Stimulated activated CD4-positive, alpha-beta T cell treated with anti-CD3 and anti-CD28 coated beads, TNF-alpha, amount 100 ng/mL, for 48 hours (primary cell): ENCODE data around the gene CORIN.
"Not testable (repeated sequence)": the region's sequence is repeated elsewhere in the genome, so short reads cannot be mapped to it uniquely, and the experiment has no call there.

ENCODE experiments used
- DNase-seq, 3 donors: peaks; one replicate each; pipeline ENCODE4 v3.0.0-alpha.2; 2020; ENCODE audit warnings: low read depth in 3 of 3

The CORIN gene

DNA sequence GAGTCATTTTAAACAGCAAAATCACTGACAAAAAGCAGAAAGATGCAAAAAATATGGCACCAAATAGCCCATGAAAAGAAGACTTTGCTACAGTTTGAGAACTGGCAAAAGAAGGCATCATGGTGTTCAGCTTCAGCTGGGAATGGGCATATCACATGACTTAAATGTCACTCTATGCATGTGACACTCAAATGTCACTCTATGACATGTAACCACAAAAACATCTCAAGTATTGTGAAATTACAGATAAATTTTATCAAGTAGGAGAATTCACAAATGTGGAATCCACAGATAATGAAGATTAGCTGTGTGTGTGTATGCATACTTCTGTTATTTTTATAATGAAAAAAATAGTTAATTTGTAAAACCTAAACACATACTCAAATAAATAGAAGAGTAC, 270.9 kb downstream of the CORIN start:
- no peak for DNase-seq

DNA sequence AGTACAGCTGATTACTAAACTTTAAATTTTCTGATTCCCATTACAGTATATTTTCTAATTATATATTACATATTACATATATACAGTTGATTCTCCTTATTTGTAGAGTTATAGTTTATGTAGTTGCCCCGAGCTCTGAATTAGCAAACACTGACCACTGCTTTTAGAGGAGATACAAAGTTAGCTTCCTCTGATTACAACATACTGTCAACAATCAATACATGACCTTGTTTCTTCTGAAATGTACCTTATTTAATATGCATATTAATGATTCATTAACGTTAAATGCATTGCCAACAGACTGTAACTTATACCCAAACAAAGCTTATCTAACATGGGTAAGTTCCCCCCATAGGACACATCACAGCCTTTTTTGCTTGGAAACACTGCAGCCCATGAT, 271.3 kb downstream of the CORIN start:
- no peak for DNase-seq

GRCh38 chr4:47562297-47562696, 275.6 kb downstream of the CORIN start:
- DNase-seq: no peak

GRCh38 chr4:47561331-47561730, 276.5 kb downstream of the CORIN start:
- DNase-seq: no peak

DNA sequence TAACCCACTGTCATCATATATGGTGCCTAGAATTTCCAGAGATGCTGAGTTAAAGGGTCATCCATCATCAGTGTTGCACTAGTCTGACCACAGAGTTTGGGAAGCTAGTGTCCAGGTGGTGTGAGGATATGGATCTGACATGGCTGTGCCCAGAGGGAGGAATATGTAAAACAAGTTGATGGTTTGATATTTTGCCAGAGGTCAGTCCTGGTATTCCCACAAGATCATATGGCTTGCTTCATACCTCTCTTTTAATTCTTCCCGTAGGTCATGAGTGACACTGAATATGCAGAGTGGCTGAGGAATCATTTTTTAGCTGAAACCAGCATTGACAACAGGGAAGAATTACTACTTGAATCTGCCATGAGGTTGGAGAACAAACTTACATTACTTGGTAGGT, 277.2 kb downstream of the CORIN start:
- DNase-seq: no peak

DNA sequence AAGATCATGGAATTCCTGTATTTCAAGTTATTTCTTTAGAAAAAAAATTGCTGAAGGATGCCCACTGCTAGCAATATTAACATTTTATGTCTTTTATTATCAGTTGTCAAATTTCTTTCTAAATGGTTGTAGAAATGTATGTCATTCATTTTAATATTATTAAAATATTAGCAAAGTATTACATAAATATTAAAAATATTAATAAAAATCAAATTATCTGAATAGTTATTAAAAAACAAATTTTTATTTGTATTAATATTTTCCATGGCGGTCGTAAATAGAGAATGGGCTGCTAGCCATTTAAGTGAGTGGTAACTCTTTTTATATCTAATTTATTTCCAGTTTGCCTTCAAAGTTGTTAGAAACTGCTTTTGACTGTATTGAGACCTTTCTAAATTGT, 280.6 kb downstream of the CORIN start:
- DNase-seq: no peak

DNA sequence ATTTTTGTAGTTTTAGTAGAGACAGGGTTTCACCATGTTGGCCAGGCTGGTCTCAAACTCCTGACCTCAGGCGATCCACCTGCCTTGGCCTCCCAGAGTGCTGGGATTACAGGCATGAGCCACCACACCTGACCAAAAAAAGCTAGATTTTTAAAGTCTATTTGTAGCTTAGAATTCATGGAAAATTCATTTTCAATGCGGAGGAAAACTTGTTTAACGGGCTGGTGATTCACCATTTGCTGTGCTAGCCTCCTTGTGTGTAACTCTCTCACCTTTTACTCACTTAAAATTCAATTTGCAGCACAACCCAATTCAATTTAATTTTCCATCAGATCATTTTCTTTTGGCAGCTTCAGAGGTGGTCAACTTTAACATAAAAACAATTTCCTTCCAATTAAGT, 281.9 kb downstream of the CORIN start:
- not testable (repeated sequence) for DNase-seq

DNA sequence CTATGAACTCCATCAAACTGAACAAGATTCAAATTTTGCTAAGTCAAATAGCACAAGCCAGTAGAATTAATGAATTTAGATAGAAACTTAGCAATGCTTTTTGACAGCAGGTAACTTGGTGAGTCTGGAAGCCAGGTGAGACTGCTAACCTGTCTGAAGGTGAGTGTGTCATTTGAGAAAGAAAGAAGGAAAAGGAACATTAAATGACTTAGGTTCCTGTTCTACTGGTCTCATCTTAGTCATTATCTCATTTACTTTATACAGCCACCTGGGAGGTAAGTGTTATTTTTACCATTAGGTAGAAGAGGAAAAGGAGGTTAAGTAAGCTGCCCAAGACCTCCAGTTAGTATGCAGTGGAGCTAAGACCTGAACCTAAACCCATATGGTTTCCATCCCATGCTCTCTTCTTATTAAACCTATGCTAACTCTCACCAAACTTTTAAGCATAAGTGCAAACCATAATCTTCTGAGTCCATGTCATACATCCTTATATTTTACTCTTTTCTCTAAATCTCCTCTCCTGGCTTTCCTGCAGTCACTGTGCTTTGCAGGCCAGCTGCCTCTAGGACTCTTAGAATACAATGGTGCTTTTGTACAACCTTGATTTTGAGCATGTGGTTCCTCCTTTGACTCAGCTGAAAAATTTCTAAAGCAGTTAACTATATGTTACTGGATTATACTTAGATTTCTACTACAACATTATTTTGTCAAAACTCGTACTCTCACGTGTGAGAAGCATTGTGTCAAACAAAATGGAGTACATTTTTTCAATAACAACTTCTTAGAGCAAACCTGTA, 284.3 kb downstream of the CORIN start:
- DNase-seq: no peak

- DNase-seq: no peak
Observed at GRCh38 chr4:47551682-47552081, 286.2 kb downstream of the CORIN start.

GRCh38 chr4:47550899-47551548, 286.8 kb downstream of the CORIN start:
- DNase-seq: no peak

DNA sequence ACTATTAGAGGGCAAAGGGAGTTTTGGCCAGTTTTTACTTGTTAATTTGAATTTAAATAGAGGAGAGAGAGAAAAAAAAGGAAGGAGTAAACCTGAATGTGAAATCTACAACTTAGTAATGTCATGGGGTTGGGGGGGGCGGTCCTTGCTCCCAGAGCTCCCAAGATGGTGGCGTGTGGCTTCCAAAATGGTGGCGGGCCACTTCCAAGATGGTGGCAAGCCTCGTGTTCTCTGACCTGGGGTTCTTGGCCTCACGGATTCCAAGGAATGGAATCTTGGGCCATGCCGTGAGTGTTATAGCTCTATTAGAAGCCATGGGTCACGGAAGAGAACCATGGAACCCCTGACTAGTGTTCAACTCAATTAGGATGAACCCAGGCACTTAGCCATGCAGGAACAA, 287.5 kb downstream of the CORIN start:
- DNase-seq: not testable (repeated sequence)
